NCI-H748 treated with DMSO at 0.1 percent for 48 hours (cell line): ENCODE measurements around the gene RERE.
"Not testable (repeated sequence)": the region's sequence is repeated elsewhere in the genome, so short reads cannot be mapped to it uniquely, and the experiment has no call there.

Experiments used
- DNase-seq: peaks from one replicate; lab custom pipeline; 2025; lab: John Stamatoyannopoulos, UW

Gene RERE

DNA sequence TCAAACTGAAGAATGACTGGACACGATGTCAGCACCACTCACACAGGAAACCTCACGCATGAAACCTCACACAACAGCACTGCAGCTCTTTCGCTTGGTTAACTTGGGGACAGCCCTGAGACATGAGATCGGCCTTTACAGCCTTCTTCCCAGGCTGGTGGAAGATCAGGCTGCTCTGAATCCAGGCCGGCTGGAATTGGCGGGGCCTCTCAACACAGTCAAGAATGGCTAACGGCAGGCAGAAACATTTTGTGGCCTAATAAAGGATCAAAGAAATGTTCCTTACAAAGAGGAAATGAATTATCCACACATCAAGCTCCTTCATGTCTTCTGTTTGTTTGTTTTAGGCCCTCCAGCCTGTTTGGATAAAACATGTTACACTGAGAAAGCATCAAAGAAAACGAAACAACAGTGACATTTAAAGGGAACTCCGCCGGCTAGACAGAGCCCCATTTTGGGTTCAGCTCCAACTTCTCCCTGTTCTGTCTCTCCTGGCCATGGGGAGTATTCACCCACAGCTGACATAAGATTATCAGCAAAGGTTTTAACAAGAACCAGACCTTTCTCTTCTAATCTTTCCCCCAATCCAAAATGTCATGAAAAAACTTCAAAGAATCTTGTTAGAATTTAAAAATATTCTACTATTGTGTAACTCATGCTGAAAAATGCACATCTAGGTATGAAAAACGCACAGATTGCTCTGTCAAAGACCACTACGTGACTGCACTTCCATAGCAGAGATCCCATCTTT is 368.4 kb downstream of the RERE start:
- DNase-seq, result no peak

DNA sequence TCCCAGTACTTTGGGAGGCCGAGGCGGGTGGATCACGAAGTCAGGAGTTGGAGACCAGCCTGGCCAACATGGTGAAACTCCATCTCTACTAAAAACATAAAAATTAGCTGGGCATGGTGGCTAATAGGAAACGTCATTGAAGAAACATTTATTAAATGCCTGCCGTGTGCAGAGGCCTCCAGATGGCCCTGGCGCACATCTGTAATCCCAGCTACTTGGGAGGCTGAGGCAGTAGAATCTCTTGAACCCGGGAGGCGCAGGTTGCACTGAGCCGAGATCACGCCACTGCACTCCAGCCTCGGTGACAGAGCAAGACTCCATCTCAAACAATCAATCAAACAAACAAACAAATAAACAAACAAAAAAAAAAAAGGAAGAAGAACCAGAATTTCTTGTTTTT is 368.9 kb downstream of the RERE start:
- DNase-seq, result not testable (repeated sequence)

DNA sequence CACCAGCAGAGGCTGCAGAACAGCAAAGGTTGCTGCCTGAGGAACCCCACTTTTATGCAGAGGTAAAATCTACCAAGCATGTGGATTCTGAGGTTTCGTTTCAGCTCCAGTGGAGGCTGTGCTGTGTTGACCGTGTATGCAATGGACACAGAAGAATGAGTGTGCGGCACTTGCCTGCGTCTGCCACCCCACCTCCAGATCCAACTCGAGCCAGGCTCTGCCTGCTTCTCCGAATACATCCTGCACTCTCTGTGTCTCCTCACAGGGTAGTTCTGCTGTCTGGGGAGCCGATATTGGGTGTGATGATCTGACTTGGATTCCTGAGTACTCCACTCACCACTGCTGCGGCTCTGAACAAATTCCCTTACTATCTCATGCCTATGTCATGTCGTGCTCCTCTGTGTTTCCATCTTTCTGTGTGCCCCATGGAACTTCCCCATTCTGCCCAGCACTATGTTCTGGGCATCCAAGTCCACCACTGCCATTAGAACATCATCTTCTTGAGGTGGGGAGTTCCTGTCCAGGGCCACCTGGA is 369.8 kb downstream of the RERE start:
- no peak for DNase-seq

DNA sequence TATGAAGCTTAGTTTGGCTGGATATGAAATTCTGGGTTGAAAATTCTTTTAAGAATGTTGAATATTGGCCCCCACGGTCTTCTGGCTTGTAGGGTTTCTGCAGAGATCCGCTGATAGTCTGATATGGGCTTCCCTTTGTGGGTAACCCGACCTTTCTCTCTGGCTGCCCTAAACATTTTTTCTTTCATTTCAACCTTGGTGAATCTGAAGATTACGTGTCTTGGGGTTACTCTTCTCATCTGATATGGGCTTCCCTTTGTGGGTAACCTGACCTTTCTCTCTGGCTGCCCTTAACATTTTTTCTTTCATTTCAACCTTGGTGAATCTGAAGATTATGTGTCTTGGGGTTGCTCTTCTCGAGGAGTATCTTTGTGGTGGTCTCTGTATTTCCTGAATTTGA is 371.3 kb downstream of the RERE start:
- not testable (repeated sequence) for DNase-seq

DNA sequence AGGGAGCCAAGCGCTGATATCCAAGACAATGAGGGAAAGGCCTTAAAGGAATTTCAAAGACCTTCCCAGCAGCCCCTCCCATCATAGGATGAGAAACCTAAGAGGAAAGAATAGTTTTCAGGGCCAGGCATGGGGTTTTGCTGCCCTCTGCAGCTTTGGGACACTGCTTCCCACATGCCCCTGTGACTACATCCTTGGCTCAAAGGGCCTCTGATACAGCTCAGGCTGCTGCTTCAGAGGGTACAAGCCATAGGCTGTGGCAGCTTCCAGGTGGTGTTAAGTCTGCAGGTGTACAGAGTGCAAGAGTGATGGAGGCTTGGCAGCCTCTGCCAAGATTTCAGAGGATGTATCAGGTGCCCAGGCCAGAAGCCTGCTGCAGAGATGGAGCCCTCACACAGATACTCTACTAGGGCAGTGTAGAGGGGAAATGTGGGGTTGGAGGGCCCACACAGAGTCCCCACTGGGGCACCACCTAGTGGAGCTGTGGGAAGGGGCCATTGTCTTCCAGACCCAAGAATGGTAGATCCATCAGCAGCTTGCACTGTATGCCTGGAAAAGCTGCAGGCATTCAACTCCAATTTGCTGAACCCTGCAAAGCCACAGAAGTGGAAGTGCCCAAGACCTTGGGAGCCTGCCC is 373.8 kb downstream of the RERE start:
- no peak for DNase-seq

DNA sequence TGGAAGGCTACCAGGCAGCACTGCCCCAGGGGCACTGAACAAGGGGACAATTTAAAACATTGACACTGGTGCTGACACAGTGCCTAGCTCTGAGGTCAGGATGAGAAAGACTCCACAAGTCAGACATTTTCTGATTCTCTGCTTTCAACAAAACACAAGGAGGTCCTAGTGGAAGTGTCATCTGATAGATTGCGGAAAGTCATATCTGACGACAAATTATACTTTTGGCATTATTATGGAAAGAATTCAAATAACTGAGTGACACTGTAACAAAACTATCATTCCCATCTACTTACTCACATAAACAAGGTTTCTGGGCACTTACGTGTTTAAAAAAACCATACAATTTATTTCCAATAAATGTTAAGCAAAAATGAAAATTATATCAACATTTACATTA is 376.0 kb downstream of the RERE start:
- DNase-seq, result no peak

DNA sequence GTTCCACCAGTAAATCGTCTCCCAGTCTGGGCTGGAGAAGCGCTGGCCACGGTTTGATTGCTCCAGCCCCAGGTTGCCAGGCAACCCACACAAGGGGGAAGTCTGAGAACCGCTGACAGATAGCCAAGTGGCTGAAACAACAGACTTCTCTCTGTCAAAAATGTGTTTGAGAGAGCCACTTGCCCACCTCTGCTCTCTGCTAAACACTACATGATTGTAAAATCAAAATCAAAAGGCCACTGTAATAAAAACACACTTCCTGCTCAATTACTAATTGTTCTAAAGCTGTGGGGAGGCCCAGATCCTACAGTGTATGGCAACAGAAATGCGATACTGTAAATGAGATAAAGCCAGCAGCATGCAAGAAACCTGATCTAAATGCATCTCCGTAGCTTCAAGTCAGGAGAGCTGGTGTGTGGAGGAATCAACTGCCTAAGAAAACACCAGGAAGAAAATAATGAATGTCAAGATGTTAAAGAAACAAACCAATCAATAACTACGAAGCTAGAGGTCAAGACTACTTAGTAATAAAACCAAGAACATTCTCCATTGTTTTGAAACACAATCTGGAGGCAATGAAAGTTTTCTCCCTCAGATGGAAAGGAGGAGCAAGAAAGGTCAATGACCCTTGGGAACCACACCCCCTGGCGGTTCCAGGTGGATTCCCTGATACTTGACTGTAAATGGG is 378.3 kb downstream of the RERE start:
- DNase-seq, result peak; percentile 84

DNA sequence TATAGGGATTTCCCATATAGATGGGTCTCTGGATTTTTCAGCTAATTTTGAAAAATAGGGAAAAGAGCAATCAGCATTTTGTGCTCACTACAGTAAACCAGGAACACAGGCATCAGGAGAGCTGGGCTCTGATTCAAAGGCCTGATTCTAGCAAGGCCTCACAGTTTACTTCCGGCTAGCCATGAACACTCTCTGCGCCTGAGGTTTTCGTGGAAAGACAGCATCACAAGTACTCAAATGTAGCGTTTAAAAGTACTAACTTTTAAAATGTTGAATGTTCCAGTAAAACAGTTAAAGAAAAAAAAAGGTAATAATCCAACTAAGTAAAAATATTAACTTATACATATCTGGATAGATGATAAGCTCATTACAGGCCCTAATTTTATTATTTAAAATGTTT is 379.0 kb downstream of the RERE start:
- no peak for DNase-seq

DNA sequence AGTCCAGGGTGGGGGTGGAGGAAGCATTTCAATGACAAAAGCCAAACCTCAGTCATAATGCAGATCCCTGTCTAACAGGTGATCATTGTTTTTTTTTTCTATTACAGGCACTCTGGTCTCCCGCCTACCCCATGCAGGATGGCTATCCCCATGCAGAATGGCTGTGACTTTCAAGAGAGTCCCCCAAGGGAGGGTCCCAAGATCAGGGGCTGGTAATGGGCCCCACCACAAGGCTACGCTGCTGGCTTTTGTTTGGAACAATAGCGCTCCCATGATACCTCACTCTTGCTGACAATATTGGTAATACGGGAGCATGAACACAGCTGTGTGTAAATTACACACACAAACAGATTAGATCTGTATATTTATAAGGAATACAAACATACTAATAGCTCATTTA is 380.1 kb downstream of the RERE start:
- peak; percentile 10 for DNase-seq

DNA sequence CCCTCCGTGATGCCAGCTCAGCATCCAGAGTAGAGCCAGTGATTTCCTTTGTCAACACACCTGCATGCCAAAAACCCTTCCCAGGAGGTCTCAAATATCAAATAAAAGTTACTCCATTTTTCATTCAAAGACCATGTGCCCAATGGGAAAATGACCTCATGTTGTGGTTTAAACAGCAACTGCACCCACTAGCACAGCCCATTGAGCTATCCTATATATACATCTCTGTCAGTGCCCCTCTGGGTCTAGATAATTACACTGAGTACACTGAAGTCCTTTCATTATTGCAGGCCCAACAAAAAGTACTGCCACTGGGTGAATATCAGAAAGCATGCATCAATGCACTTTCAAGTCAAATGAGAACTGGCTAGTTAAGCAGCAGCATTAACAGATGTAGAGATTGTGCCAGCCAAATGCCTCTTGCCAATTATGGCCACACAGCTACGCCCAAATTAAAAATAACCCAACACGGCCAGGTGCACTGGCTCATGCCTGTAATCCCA is 381.8 kb downstream of the RERE start:
- DNase-seq, result no peak

DNA sequence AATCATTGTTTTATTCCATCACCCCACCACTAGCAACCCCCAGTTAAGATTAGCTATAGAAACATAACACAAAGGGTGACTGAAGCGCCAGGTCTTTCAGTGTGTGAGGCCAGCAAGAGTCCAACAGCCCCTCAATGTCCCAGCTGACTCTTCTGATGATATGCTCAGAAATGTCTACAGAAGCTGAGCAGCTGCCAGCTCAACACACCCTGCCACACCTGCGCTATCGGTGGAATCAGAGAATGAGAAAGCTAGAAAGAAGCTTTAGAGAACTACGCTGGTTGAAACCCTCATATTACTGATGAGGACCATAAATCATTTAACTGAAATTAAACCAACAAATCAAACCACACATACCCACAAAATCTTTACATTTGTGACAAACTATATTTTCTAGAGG is 383.3 kb downstream of the RERE start:
- DNase-seq, result no peak

DNA sequence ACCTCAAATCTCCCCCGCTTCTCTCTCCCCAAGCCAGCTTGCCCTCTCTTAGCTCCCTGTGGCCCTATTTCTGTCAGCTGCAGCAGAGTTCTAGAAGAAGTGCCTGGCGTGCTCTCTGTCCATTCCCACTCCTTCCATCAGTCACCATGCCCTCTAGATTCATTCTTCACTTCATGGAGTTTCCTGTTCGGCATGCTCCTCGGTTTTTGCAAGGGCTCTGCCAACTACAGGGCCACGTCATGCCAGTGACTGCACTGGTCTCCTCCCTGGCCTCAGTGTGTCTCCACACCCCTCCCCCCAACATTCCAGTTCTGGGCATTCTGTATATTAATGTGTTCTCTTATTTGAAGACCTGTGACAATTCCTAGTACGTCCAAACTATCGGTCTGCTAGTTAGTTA is 385.7 kb downstream of the RERE start:
- DNase-seq, result no peak

DNA sequence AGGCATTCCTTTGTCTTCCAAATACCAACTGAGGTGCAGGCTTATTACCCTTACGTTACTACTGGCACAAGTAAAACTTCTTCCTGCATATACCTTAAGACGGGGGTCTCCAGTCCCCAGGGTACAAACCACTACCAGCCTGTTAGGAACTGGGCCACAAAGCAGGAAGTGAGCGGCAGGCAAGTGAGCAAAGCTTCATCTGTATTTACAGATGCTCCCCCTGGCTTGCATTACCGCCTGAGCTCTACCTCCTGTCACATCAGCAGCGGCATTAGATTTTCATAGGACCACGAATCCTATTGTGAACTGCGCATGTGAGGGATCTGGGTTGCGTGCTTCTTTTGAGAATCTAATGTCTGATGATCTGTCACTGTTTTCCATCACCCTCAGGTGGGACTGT is 386.4 kb downstream of the RERE start:
- no peak for DNase-seq

DNA sequence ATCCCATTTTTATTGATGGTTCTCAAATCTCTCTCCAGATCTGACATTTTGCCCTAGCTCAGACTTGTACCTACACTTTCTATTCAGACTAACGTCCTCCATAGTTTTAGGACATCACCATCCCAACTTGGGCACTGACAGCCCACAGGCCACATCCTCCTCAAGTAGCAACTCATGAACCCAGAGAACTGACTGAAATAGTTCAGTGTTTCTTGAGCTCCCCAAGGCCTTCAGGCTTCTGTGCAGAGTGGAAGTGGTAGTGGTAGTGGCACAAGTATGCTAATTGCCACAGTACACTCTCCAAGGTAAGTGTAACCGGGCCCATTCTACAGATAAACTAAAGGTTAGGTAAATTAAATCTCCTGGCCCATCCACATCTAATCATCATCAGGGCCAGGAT is 387.0 kb downstream of the RERE start:
- DNase-seq, result no peak

DNA sequence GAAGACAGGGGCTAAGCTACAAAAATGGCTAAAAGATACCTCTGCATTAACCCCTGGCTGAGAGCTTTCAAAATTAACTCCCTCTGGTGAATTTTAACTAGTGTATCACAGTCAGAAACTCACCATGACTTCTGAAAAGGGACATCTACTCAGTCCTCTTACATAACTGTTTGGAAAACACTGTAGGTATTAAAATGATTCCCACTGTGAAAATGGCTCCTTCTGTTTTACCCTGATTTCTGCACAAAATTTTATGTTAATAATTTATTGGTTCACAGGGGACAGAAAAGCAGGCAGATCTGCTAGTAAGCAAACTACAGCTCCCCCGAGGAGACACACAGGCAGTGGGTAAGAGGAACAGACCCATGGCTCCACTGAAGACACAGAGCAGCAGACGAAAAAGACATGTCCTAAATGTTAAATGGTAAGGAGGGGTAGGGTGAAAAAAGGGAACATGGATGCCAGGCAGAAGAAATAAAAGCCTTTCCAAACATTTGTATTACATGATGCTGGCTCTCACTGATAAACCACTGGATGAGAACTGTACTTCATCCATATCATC is 387.8 kb downstream of the RERE start:
- DNase-seq, result no peak

DNA sequence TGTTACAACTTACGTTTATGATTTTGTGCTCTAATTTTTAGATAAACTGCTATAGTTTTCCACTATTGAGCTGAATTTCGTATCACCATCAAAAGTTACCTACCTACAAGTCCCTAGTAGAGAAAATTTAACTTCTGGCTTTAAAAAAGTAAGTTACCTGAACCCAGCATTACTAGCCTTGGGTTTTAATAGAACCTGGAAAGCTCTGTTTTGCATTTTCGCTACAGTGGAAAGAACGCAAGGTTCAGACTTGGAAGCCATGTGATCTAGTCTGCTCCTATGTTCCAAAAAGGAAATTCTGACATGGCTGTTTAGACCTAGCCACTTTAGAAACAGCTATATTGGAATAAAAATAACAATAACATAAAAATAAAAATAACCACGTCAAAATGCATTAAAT is 389.0 kb downstream of the RERE start:
- no peak for DNase-seq

DNA sequence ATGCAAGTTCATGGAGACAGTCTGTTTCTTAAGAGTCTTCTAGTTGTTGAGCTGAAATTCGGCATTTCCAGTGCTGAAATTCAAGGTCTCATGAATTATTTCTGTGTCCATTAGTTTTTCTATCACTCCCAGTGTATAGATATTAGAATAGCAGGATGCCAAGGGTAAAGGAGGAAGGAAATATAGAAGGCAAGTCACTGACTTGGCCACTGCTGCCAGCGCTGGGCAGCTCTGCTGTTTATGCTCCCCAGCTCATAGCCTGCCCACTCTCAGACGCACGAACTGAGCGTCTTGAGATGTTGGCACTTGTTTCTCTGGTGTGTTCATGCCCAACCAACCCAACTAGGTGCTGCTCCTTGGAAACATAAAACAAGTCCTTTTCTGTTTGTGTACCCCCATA is 389.5 kb downstream of the RERE start:
- no peak for DNase-seq

DNA sequence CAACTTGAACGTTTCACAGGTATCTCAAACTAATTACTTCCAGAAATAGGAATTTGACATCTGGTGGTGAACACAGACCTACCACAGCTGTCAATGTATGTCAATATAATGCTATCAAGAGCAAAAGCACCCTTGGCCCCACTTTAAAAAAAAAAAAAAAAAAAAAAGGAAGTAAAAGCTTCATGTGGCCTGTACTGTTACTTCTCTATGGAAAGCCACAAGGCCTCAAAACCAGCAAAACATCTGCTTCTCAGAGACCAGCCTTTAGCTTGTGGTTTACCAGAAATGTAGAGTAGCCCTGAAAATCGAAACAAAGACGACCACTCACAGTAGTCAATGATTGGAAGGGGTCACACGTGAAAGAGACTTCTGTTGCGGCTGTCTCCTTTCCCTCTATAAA is 389.9 kb downstream of the RERE start:
- DNase-seq, result no peak

DNA sequence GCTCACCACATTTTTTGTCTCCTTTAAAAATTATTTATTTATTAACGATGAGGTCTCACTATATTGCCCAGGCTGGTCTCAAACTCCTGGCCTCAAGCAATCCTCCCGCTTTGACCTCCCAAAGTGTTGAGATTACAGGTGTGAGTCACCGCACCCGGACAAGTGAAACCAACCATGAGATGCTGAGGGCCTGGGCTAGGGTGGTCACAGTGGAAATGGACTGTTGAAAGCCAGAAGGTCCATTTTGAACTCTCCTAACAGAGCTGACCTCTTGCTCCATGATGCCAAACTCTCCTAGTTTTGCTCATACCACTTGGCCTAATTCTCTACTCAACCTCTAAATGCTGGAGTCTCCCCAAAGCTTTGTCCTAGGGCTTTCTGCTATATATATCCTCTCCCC is 390.4 kb downstream of the RERE start:
- no peak for DNase-seq

DNA sequence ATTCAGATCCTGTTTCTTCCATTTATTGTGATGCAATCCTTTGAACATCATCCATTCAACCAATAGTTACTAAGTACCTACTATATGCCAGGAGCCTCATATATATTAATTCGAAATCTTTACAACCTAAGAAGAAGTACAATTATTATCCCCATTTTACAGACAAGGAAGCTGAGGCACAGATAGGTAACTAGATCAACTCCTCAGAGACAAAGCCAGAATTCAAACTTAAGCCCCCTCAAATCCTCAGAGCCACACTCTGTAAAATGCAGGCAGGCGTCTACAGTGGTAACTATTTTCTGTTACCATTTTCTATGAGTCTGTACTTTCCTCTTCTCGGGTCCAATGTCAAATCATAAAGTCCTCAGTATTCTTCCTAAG is 391.7 kb downstream of the RERE start:
- no peak for DNase-seq

DNA sequence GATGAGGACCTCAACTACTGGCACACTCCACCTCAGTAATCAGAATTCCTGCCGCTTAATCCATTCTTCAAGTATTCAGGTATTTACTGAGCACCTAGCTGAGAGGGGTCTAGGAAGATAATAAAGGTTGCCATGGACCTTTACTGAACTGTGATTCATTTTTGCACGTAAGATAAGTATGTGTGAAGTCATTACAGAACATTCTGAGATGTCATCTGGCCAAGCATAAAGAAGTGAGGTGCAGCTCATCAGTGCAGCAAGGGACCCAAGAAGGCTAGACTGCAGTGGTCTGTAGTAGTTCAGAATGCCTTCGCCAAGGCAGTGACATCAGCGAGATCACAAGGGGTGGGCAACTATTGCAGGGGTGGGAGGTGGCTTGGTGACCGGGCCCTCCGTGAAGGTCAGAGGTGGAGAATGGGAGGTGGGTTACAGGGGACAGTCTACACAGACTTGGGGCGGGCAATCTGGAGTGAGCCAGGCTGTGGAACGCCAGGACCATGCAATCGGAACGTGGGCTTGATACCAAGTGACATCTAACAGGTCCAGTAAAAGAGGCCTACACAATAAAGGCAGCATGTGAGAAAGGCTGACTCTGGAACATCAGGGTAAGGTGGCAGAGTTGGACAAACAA is 392.2 kb downstream of the RERE start:
- no peak for DNase-seq

DNA sequence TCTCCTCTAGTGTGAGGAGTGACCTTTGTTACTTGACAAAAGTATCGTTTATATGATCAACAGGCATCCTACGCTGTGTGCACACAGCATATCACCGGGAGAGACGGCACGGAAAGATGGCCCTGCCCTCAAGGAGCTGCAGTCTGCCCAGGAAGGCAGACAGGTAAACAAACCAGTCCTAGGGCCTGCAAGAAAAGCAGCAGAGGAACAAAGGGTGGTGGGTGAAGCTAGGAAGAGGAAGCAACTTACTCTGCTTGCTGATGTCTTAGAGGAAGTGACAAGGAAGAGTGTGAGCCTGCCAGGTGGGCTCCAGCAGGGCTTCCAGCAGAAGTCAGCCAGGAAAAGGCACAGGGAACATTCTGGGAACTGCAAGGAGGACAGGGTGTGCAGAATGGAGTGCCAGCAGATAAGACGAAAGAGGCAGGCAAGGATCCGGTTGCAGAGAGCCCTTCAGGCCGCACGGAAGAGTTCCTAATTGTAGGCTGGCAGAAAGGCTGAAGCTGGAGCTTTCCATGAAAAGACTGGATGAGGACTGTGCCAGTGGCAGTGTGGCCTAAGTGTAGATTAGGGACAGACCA is 392.8 kb downstream of the RERE start:
- DNase-seq, result no peak
